Ascending aorta (tissue), 2 donors: ENCODE results near the gene MRPS11. TPM values are rescaled to one million over a fixed set of nuclear protein-coding genes. Genes with fewer than 3 reads are reported as not detected.

Experiments
- DNase-seq, 2 donors: peaks; one replicate each; pipeline ENCODE4 v3.0.0-alpha.2; 2019; ENCODE audit warnings: low spot score in 2 of 2
- H3K27ac ChIP-seq, 2 donors: fragments of 200-600 bp; sonication (generic); one replicate each; pipeline ENCODE4 v1.5.1; 2016 to 2017; ENCODE audit warnings: mild to moderate bottlenecking in 1 of 2
- H3K27me3 ChIP-seq: fragments of 200-600 bp; sonication (generic); one replicate; pipeline ENCODE4 v1.5.1; 2017
- H3K36me3 ChIP-seq, 2 donors: fragments of 200-600 bp; sonication (generic); one replicate each; pipeline ENCODE4 v1.5.1; 2016
- H3K4me1 ChIP-seq, 2 donors: fragments of 200-600 bp; sonication (generic); one replicate each; pipeline ENCODE4 v1.5.1; 2016 to 2017; ENCODE audit warnings: mild to moderate bottlenecking in 1 of 2
- H3K4me3 ChIP-seq, 2 donors: fragments of 200-600 bp; sonication (generic); one replicate each; pipeline ENCODE4 v1.5.1; 2016 to 2017; ENCODE audit warnings: mild to moderate bottlenecking in 1 of 2
- H3K9me3 ChIP-seq, 2 donors: fragments of 200-600 bp; sonication (generic); one replicate each; pipeline ENCODE4 v1.5.1; 2016
- intact Hi-C: fragments of 100-400 bp; cut with DNase I; formaldehyde crosslinking; loops from one replicate; pipeline ENCODE4 v1.15.1; 2023
- total RNA-seq: library from RNA; depleted of rRNA; stranded (reverse); fragments of >200 nt; gene quantifications from one replicate; pipeline ENCODE4 v1.1.0, GENCODE V29; 2016
- TF ChIP-seq, protein P1 (sequence below), 3 experiments: fragments of 200-600 bp in 2 of 3; fragments of 450-650 bp in 1 of 3; sonication (generic) in 2 of 3; IDR thresholded peaks; one replicate each; pipeline ENCODE4 v1.5.1; 2016 to 2019; ENCODE audit warnings: antibody characterized with exemption in 3 of 3, mild to moderate bottlenecking in 1 of 3, moderate library complexity in 1 of 3

Gene MRPS11
- 29.4 TPM for total RNA-seq

DNA sequence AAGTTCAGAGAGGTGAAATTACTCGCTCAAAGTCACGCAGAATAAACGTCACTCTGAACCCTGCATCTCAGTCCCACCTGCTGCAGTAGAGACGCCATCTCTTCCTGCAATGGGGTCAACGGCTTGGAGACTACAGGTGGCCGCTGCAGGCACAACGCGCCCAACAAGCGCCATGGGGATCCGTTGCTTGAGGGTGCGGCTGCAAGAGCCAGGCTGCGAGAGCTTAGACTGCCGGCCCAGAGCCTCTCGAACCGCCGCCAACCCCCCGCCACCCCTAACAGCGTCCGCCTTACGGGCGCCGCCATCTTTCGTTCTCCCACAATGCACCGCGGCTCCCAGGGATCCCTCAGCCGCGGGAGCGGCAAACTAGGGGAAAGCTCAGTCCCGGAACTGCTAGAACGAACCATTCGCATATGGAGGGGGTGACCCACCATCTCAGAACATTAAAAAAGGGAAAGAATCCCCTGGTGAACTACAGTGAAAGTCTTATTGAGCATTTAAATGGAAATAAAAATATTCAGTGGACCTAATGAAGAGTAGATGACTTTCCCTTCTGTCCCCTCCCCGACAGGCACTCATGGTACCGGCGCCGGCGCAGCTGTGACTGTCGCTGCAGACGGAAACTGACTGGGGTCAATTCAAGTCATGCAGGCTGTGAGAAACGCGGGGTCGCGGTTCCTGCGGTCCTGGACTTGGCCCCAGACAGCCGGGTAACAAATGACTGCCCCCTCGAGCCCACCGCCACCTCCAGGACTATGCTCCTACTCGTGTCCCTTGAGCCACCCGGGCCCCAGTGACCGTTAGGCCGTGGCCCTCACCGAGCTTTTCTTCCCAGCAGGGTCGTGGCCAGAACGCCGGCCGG lies at the start of gene MRPS11, which contains the start of gene MRPL46:
TSS of gene MRPS11 (plus strand) at position 636 of the 862 bp plus-strand sequence. CDS start at position 646, 10 bp downstream.
TSS of gene MRPL46 (minus strand) at position 316 of the 862 bp plus-strand sequence. CDS start at position 305, 11 bp downstream.
- DNase-seq: peak; percentile 22 to 91
- intact Hi-C loops: loop anchor here (2.0 kb wide), 1 partner anchor 153 kb away; the partner anchor contains the start of gene AEN
- TF ChIP-seq, protein P1, sequence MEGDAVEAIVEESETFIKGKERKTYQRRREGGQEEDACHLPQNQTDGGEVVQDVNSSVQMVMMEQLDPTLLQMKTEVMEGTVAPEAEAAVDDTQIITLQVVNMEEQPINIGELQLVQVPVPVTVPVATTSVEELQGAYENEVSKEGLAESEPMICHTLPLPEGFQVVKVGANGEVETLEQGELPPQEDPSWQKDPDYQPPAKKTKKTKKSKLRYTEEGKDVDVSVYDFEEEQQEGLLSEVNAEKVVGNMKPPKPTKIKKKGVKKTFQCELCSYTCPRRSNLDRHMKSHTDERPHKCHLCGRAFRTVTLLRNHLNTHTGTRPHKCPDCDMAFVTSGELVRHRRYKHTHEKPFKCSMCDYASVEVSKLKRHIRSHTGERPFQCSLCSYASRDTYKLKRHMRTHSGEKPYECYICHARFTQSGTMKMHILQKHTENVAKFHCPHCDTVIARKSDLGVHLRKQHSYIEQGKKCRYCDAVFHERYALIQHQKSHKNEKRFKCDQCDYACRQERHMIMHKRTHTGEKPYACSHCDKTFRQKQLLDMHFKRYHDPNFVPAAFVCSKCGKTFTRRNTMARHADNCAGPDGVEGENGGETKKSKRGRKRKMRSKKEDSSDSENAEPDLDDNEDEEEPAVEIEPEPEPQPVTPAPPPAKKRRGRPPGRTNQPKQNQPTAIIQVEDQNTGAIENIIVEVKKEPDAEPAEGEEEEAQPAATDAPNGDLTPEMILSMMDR (IDR thresholded peaks at IDR 0.05): no peak
- no peaks in the 10 kb centered on the region for H3K9me3 ChIP-seq
- no peaks in the 10 kb centered on the region for H3K27me3 ChIP-seq
- peak within 1 kb of the TSS; percentile 87 to 90 for H3K4me3 ChIP-seq
- peaks cover 16 to 27% of the 10 kb centered on the region in 2 donors for H3K36me3 ChIP-seq
- H3K27ac ChIP-seq: peak within 1 kb of the TSS; percentile 89 to 90
- peaks cover 6 to 18% of the 10 kb centered on the region in 2 donors for H3K4me1 ChIP-seq

DNA sequence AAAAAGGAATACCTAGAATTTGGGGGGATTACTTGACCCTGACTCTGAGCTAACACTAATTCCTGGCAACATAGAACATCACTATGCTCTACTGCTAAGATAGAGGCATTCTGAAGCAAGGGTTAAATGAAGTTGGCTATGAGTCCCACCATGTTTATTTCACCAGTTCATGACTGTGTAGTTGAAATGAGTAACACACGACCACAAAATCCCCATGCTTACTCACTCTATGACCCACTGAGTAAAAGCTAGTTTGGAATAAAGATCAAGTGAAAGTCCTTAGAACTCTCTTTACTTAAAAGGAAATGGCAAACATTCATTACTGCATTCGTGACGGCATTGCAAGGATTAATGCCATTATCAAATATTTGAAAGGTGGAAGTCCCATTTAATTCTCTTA lies 47.7 kb upstream of the MRPS11 start:
- intact Hi-C loops: no loop called here
- Histone ChIP-seq H3K4me1 (no peaks in the 10 kb centered on the region), H3K9me3 (no peaks in the 10 kb centered on the region), H3K27ac (no peak overlapping the region), H3K36me3 (no peaks in the 10 kb centered on the region), H3K4me3 (no peak overlapping the region), H3K27me3 (no peaks in the 10 kb centered on the region)
- TF ChIP-seq, protein P1 (IDR thresholded peaks at IDR 0.05): no peak
- DNase-seq: no peak

DNA sequence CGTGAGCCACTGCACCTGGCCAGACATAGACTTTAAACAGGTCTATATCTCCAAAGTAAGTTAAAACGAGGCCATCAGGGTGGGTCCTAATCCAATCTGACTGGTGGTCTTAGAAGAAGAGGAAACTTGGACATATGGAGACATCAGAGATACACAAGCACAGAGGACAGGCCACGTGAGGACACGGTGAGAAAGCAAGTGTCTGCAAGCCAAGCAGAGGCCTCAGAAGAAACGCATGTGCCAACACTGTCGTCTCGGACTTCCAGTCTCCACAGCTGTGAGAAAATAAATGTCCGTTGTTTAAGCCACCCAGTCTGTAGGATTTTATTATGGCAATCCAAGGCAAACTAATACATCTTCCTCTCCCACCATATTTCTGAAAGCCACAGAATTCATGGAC lies 44.2 kb upstream of the MRPS11 start:
- Histone ChIP-seq H3K27me3 (no peaks in the 10 kb centered on the region), H3K4me3 (no peak overlapping the region), H3K4me1 (no peaks in the 10 kb centered on the region), H3K9me3 (no peaks in the 10 kb centered on the region), H3K27ac (no peak overlapping the region), H3K36me3 (no peaks in the 10 kb centered on the region)
- DNase-seq: no peak
- intact Hi-C loops: no loop called here
- TF ChIP-seq, protein P1 (IDR thresholded peaks at IDR 0.05): no peak

DNA sequence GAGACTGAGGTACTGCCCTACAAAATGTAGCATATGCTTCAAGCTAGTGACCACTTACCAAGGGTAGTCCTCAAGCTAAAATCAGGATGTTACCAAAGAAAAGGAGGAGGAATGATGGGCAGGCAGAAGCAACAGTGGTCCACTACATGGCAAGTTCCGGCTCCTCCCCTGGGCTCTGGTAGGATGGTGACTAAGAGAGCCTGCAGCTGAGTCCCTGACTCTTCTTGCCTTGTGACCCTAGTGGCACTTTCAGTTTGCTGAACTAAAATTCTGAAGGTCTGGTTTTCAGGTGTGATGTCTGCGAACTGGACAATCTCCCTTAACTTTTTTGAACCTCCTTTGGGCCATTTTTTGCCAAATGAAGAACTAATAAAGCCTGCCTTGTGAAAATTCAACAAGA lies 41.2 kb upstream of the MRPS11 start:
- TF ChIP-seq, protein P1 (IDR thresholded peaks at IDR 0.05): no peak
- DNase-seq: no peak
- H3K27me3 ChIP-seq: no peaks in the 10 kb centered on the region
- no peaks in the 10 kb centered on the region for H3K9me3 ChIP-seq
- no peak overlapping the region for H3K4me3 ChIP-seq
- H3K36me3 ChIP-seq: no peaks in the 10 kb centered on the region
- no peak overlapping the region for H3K27ac ChIP-seq
- intact Hi-C loops: no loop called here
- H3K4me1 ChIP-seq: no peaks in the 10 kb centered on the region

DNA sequence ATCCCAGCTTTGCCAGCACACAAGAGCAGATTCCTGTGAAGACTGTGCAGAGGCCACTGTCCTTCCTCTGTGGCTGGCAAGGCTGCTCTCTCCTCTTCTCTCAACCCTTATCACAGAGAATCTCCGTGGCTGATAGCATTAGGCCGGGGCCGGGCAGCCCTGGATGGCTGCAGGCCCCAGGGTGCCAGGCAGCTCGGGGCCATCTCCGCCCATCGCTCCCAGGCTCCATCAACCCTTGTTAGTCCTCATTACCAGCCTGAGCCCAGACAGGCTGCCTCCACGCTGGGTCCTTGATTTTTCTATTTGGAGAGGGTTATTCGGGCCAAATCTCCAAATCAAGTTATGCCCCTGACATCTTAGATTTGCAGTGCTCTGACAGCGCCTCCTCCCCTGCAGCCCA lies 39.5 kb upstream of the MRPS11 start:
- TF ChIP-seq, protein P1 (IDR thresholded peaks at IDR 0.05): no peak
- Histone ChIP-seq H3K27me3 (no peaks in the 10 kb centered on the region), H3K4me3 (no peak overlapping the region), H3K27ac (no peak overlapping the region), H3K9me3 (no peaks in the 10 kb centered on the region), H3K36me3 (no peaks in the 10 kb centered on the region), H3K4me1 (no peaks in the 10 kb centered on the region)
- DNase-seq: no peak
- intact Hi-C loops: no loop called here
